Pulmonary artery endothelial cell (primary cell): ENCODE measurements around the gene FGFR2. TPM values are rescaled to one million over a fixed set of nuclear protein-coding genes. Genes with fewer than 3 reads are reported as not detected.

Experiments
- DNase-seq: peaks from one replicate; pipeline ENCODE4 v3.0.0-alpha.2; 2011; ENCODE audit warnings: low read depth, low spot score
- total RNA-seq: library from RNA; depleted of rRNA; stranded (reverse); fragments of >200 nt; gene quantifications from 2 replicates; pipeline ENCODE4 v1.2.3, GENCODE V29; 2014

FGFR2 gene
- total RNA-seq, 1 donor from 2014 or later = 0.20 TPM

DNA sequence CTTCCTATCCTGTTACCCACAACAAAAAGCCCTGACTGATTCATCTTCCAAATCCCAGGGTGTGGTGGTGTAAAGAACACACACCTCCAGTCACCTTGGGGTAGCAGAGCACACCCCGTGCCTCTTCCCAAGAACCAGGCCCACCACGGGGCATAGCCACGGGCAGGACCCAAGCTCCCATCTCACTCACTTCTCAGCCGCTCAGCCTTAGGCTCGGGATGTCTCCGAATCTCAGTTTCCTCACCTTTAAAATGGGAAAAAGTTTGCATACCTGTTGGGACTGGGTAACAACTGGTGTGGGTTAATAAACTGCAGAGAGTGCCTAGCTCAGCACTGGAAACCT lies 139.0 kb downstream of the FGFR2 start:
- DNase-seq = no peak

DNA sequence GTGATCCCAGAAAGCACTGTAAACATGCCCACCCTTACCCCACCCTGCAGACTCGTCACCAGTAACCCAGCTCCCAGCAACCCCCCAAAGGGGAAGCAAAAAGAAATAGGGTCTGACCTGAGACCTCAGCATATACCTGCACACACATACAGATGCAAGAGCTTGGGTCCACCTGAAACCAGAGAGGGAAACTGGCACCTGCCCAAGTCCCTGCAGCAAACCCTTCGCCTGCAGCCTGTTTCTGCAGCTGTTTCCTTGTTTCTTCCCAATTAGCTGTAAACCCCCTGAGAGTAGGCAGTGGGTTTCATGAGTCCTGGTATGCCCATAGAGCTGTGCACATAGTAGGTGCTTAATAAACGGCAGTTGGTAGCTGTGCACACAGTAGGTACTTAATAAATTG lies 140.5 kb downstream of the FGFR2 start:
- DNase-seq = no peak

DNA sequence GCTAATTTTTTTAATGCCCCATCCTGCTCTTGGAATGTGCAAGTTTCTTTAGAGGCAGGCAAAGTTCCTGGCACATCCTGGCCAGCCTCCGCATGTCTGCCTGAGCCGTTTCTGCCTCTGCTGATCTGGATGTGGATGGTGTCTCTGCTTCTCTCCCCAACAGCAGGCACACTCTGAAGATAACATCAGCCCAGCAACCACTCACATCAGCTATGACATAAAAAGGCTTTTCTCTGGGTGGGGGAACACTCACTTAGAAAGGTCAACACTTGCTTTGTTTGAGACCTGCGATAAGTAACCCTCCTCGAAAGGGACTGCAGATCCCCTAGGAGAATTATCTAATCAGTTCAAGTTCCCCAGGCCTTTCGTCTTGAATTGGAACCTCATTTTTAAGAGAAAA lies 142.9 kb downstream of the FGFR2 start:
- no peak for DNase-seq

DNA sequence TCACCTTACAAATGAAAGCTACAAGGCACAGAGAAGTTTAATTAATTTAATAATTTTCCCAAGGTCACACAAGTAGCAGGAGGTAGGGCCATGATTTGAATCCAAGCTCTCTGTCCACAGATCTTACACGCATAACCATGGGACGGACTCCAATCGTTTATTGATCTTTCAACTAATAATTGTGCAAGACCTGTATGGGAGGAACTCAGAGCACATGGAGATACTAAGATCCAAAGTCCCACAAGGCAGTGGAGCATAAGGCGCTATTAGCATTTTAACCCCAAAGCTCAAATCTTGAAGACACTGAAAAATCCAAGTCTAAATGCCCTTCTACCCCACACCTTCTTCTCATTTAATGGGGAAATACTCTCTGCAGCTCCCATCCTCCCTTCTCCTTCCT lies 143.5 kb downstream of the FGFR2 start:
- no peak for DNase-seq

DNA sequence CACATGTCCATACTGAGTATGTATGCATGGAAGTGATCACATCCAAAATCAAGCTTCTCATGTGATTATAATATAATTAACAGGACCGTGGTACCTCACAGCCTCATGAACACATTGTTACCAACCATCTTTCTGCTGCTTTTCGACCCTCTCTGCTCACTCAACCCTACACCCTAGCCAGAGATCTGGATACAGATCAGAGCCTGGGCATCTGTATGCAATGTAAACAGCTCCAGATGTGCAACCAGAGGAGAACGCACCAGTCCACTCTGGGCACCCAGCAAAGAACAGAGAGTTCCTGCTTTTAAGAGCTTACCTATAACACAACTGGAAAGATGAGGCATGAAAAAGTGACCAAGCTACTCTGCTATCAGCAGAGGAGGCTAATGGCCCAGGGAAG lies 145.1 kb downstream of the FGFR2 start:
- DNase-seq = no peak

DNA sequence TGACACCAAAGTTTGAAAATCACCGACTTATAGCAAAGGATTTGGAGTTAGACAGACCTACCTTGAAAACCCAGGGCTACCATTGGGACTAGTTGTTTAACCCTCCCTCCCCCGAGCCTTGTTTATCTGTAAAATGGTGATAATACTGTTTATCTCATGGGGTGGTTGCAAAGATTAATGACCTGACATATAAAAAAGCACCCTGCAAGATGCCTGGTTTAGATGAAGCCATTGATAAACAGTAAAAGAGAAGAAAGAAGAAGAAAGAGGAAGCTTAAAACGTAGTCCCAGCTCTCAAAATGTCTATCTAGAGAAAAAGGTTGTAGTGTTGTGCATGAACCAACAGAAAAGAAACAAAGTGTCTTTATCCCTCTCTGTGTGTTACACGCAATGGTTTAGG lies 145.7 kb downstream of the FGFR2 start:
- no peak for DNase-seq

DNA sequence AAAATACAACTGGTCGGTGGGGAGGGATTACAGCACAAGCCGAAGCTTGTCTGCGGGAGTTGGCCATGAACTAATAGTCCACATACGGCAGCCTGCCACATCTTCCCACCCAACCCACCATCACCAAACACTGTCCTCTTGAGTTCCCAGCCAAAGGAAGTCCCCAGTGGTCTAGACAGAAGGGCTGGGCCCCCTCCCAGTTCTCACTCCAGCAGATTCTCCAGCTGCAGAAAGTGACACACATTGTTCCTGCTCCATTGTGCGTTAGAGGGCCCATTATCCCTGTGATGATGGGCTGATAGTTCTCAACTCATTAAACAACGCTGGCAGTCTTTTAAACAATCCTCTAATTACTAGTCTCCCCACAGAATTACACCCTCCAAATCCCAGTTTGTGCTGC lies 148.0 kb downstream of the FGFR2 start:
- no peak for DNase-seq

DNA sequence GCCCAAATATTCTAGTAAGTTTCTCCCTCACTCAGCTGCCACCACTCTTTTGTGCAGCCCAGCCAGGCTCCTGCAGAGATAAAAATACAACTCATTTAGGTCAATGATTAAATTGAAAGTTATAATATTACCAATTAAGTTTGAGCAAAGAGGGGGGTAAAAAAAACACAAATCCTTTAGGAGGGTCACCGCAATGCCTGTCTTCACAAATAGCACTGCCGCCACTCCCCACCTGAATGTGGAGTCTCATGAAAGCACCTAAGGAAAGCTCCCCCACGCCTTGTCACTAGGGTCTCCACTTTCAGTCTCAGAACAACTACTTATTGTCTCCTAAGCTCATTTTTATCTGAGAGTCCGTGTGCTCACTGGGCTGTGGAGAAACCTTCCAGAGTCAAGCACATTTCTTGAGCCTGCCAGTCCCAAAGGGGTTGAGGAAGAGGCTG lies 148.7 kb downstream of the FGFR2 start:
- DNase-seq = no peak

DNA sequence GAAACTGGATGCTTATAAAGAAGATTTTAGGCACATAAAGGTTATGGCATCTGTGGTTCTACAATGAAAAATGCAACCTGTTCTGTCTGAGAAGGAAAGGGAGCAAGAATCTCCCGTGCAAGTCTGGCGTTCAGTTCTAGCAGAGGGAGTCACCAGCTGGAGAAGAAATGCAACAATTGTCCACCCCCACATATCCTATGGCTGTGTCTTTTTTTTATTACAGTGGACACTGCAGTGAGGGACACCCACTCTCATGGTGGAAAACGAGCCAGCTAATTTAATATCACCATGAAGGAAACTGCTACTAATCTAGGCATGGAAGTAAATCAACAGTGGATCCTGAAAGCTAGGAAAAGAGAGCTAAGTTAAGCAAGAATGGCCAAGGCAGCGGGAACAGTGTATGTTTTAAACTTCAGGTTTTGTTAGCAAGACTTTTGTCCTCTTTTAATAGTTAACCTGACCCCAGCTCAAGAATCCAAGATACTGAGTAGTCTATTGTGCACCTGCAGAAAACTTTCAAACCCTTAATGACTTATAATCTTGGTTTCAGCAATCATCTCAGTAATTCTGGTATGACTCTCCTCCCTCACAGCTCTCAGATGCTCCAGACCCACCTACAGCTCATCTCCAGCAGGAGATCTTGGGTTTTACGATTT lies 149.3 kb downstream of the FGFR2 start:
- no peak for DNase-seq

DNA sequence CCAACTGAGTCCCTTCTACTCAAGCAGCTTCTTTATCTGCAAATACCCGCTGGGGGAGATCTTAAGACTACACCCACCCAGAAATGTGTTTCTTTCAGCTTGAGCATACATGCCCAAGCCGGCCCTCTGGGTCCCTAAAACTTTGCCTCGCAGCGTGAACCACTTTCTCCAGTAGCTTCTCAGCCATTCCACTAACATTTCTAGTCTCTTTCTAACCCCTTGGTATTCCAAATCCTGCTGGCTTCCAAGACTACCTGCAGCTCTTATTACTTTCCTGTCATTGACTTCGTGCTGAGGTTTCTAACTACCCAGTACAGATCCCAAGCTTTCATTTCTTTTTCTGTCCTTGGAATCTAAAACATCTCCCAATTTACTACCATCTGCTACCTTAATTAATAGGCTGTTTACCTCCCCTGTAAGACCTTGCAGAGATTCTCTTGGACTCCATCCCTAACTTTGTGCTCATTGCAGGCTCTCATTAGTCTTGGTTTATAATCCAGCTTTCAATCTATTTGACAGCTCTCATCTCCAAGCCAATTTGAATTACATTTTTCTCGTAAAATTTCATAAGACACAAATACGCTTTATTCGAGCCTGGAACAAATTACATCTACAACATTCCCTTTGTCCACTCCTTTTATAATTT lies 153.6 kb downstream of the FGFR2 start:
- no peak for DNase-seq

DNA sequence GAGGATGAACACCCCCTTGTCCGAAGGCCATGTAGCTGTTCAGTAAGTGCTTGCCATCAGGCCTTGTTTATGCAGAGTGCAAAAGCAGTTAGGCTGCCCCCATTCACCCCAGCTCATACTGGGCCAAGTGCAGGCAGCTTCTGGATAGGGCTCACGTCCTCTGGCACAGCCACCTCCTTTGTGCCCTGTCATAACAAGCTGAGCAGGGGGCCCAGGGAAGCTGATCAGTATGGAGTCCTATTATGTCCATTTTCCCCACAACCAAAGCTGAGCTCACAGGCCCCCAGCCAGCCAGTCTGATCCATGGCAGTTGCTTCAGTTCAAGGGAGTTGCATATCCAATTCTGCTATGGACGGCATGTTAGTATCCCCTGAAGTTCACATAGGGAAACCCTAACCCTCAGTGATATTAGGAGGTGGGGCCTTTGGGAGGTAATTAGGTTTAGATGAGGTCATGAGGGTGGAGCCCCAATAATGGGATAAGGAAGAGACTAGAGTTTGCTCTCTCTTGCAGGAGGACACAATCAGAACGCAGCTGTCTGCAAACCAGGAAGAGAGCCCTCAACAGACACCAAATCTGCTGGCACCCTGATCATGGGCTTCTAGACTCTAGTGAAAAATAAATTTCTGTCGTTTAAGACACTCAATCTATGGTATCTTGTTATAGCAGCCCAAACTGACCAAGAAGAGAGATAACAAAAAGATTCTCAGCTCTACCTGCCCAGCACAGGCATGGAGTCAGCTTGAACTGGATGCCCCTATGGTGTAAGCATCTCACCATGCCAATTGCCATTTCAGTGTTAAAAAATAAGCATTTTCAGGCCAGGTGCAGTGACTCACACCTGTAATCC lies 155.9 kb downstream of the FGFR2 start:
- no peak for DNase-seq

DNA sequence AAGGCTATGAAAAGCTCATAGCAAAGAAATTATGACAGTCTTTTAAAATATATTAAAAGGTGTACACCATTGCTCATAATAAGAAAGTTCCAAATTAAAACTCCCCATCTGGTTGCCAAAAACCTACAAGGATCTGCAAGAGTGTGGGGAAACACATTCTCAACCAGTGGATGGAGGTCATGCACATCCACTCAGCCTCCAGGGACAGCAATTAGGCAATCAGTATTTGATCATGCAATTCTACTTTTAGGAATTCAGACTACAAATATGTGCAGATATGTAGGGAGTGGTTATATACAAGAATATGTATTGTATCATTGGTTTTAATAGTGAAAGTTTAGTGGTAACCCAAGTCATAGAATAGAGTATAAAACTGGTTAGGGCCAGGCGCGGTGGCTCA lies 157.8 kb downstream of the FGFR2 start:
- no peak for DNase-seq

DNA sequence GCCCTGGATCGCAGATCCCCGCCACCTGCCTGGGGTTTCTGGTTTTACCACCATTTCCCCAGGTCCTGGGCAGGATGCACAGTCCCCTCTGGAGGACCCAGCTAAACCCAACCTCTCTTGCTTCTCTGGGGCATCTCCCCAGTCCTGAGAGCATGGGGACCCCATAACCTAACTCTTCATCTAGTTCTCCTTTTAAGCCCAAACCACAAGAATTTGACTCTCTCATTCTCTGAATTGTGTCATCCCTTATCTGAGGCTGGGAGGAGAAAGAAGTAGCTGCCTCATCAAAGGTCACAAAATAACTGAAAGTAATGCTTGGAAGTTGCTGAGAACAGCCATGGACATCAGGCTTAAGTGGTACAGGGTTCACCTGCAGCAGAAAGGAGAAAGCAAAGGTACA lies 159.9 kb downstream of the FGFR2 start:
- DNase-seq = no peak

DNA sequence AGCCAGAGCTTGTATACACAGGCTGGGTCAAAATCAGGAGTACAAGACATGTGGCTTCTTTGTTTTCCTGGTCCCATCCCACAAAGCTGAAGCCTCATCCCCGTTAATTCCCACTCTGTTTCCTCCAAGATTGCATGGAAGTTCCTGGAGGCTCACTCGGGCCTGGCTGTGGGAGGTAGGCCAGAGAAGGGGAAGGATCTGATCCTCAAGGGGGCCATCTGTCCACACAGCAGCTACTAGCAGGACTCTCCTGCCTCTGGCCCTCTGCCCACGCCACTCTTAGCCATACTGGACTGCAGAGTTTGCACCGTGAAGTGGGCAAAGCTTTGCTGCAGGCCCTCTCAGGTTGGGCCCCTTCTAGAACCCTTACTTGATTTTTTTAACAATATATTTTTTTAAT lies 160.6 kb downstream of the FGFR2 start:
- DNase-seq = no peak

DNA sequence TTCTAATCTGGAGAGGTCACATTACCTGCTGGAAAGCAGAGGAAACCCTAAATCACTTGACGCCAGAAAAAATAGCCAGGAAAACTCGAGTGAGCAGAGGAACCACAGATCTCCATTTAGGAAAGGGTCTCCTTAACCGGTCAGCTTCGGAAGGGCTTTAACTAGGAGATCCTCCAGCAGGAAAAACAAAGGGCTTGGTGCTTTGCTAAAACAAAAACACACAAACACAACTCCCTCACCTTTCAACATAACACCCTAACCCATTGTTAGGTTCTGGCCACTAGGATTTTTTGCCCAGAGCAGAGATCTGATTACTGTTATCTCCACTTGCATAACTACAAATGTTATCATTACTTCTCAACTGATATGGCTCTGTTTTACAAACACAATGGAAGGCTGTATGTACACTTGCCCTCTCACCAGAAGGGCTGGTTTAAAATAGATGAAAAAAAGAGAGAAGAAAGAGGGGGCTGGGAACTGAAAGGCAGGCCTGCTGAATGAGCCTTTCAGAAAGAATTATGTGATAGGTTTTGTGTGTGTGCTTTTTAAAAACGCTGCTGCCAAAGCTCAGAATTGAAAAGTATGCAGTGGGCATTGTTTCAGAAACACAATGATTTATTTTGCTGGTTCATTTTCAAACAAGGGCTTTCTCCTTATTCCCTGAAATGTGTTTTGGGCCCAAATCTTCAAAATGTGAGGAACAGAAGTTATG lies 161.5 kb downstream of the FGFR2 start:
- no peak for DNase-seq

DNA sequence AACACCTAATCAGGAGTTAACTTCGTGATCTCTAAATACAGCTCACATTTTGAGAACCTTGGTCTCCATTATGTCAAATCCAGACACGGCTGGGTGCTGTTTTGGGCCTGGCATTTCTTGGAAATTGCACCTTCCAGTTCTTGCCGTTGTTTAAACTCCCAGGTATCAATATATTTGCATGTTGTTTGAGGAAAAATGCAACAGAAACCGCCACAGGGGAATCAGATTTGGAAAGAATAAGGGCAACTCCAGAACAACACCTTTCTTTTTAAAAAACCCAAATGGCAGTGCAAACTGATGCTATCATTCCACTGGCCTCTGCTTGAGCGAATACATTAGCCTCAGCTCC lies 162.0 kb downstream of the FGFR2 start:
- no peak for DNase-seq

DNA sequence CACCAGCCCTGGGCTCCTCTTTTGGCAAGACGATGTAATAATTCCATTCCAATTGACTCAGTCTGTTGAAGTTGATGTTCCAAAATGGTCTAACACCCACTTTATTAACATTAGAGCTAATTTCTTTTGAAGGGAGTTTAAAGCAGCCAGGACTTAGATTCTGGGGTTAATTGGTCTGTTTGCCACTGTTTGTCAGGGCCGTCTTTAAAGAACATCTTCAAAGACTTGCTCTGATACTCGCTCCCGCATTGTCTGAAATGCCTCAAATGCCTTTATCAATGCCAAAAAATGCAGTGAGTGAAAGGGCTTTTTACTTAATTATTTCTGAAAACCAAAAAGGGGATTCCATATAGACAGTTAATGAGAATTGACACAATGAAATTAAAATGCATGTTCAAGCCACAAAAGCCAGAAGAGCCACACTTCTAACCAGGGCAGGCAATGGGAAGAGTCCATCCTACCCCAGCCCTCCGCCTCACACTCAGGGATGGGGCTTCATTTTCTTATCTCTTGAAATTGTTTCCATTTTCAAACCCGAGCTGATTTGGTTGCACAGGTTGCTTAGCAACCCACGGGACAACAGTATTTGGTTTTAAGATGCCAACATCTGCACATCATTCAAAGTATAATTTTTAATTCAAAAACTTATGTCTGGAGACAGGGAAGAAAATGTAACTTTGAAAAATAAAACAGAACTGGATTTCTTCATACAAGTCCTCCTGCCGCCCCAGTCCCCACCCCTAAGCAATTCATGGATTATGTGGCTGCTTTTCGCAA lies 163.0 kb downstream of the FGFR2 start:
- no peak for DNase-seq

DNA sequence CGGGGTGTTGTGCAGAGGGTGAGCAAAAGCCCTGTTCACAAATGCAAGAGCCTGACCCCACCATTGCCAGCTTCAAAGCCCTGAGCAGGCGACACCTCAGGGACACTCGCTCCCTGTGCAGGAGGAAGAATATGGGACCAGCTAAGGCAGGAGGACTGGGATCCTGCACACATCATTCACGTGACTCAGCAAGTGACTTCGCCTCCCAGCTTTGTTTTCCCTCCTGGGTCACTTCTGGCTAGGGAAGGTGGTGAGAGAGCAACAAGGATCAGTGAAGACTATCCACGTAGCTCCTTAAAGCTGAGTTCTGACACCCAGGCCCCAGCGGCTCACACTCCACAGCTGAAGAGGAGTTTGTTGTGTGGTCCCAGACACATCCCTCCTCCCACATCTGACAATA lies 164.3 kb downstream of the FGFR2 start:
- no peak for DNase-seq

DNA sequence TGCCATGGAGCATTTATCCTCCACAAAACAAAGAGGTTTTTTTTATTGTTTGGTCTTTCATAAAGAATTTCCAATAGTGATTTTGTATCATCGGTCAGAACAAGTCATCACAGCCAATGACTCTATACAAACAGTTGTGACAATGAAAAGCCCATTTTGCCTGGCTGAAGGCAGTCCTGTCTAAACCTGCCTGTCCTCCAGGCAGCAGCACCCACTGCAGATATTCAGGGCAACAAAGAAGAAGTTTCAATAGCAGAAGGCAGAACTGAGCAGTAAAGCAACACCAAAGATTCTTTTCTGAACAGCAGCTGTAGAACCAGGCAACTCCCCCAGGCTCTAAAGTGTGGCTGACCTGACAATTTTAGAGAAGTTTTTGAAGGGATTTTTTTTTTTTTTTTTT lies 169.4 kb downstream of the FGFR2 start:
- no peak for DNase-seq
